Activated naive CD4-positive, alpha-beta T cell treated with Interleukin-2 at 50 U/mL for 16 hours (primary cell): Measurements from ENCODE around the gene ONECUT3.
"Not testable (repeated sequence)": the region's sequence is repeated elsewhere in the genome, so short reads cannot be mapped to it uniquely, and the experiment has no call there.

ENCODE experiments used
- DNase-seq: peaks from one replicate; pipeline ENCODE4 v3.0.0-alpha.2; 2020

ONECUT3 gene

DNA sequence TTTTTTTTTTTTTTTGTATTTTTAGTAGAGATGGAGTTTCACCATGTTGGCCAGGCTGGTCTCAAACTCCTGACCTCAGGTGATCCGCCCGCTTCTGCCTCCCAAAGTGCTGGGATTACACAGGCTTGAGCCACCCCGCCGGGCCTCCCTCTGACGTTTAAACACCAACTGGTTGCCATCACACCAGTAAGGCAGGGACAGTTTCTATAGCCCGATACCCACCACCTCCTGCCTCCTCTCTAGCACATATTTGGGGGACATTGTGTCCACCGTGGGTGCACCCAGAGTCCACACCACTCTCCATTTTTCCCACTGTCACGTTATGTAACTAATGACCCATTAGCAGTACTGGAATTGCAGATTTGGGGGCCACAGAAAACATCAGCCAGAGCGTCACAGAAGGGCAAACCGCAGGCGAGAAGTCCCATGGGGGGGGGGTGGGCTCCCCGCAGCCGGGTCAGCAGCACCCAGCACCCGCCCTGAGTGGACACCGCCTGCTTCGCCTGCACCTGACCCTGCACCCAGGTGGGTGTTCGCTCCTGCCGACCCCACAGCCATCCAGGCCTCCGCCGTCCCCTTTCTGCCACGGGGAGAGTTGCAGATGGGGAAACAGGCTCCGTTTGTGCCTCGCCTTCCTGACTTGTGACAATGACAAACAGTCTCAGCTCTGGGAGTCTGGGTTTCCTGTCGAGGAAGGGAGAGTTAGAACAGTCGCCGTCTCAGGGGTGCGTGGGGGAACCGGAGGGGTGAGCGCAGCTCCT is 3.6 kb downstream of the ONECUT3 start:
- no peak for DNase-seq

GRCh38 chr19:1757468-1758230 is 4.3 kb downstream of the ONECUT3 start:
- DNase-seq, result no peak

- DNase-seq, result no peak
Observed at GRCh38 chr19:1758231-1758577, 4.9 kb downstream of the ONECUT3 start.

GRCh38 chr19:1758959-1759903 is 5.9 kb downstream of the ONECUT3 start:
- DNase-seq, result no peak

- no peak for DNase-seq
Observed at GRCh38 chr19:1760020-1760419, 6.7 kb downstream of the ONECUT3 start.

- not testable (repeated sequence) for DNase-seq
Observed at GRCh38 chr19:1760786-1761527, 7.7 kb downstream of the ONECUT3 start.

- no peak for DNase-seq
Observed at GRCh38 chr19:1761528-1762242, 8.4 kb downstream of the ONECUT3 start.

GRCh38 chr19:1762243-1763117 is 9.2 kb downstream of the ONECUT3 start:
- no peak for DNase-seq

DNA sequence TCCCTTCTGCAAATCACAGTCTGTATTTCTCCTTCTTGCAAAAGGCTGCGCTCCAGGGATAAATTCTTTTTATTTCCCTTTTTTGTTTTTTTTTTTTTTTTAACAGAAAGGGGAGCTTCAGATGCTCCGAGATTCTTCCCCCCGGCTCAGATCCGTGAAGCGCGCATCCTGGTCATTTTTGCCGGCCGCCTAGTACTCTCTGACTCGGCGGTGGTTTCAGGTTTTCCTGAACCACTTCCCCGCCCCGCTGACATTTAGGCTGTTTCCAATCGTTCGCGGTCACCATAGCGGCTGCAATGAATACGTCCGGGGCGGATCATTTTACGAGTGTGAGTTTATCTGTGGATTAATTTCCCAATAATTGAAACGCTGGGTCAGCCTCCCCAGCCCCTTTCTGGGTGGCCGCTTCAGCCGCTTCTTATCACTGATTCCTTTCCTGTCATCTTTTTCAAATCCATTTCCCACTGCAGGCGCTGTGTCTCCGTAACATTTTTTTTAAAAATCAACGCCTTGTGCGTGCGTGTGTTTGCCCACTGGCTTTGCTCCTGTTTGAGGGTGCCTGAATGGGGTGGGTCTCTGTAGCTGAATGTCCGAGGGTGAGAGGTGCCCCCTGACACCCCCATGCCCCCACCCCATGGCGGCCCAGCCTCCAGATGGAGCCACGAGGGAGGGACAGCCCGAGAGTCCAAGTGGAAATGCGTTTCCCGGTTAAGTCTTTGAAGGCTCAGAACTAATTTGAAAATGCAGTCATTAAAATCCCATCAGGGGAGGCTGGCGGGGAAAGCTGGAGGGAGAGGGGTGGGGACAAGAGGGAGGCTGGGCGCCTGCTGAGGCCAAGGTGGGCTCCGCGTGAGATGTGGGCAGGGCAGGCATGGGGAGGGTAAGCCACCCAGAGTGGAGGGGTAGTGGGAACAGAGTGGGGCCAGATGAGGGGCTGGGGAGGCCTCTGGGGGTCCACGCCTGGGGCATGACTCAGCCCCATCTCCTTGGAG is 10.6 kb downstream of the ONECUT3 start:
- DNase-seq, result no peak

- DNase-seq, result no peak
Observed at GRCh38 chr19:1764729-1765128, 11.4 kb downstream of the ONECUT3 start.

- DNase-seq, result no peak
Observed at GRCh38 chr19:1765232-1765903, 12.1 kb downstream of the ONECUT3 start.

GRCh38 chr19:1765904-1766799 is 12.8 kb downstream of the ONECUT3 start:
- DNase-seq, result no peak

DNA sequence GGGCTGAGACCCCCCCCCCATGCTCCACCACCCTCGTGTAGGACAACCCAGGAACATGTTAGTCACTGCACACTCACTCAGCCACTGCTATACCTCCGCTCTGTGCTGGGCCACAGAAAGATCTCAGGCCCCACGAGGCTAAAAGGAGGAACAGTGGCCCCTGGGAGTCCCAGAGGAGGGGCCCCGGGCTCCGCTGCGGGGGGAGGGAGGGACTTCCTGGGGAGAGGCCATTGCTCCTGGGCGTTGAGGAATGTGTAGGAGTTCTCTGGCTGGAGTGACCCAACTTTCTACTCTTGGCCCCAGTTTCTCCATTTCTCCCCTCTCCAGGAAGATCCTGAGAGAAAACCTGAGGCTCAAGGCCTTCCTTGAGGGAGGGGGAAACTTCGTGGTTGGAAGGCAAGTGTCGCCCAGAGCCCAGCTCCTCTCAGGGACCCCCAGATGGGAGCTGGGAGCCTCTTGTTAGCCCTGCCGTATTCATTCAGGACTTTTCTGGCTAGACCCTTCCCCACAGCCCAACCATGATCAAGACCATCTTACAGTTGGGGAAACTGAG is 13.6 kb downstream of the ONECUT3 start:
- DNase-seq, result no peak

- DNase-seq, result peak; percentile 67
Observed at GRCh38 chr19:1767464-1767933, 14.2 kb downstream of the ONECUT3 start.

- DNase-seq, result no peak
Observed at GRCh38 chr19:1768248-1768647, 14.9 kb downstream of the ONECUT3 start.

DNA sequence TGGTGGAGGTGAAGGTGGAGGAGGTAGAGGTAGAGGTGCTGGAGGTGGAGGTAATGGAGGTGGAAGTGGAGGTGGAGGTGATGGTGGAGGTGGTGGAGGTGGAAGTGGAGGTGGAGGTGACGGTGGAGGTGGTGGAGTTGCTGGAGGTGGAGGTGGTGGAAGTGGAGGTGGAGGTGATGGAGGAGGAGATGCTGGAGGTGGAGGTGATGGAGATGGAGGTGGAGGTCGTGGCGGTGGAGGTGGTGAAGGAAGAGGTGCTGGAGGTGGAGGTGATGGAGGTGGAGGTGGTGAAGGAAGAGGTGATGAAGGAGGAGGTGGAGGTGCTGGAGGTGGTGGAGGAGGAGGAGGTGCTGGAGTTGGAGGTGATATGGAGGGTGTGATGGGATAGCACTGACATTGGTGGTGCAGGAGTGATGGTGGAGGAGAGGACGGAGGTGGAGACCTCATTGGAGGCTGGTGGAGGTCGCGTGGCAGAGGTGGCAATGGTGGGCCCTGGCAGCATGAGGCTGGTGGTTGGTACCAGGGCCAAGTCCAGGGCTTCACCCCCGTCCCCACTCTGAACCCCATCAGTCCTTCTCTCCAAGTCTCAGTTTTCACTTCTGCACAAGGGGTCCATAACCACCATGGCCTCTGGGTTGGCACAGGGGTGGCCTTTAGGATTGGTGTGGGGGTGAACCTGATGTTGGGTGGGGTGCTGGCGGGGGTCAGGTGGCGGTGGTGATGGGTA is 15.8 kb downstream of the ONECUT3 start:
- no peak for DNase-seq

DNA sequence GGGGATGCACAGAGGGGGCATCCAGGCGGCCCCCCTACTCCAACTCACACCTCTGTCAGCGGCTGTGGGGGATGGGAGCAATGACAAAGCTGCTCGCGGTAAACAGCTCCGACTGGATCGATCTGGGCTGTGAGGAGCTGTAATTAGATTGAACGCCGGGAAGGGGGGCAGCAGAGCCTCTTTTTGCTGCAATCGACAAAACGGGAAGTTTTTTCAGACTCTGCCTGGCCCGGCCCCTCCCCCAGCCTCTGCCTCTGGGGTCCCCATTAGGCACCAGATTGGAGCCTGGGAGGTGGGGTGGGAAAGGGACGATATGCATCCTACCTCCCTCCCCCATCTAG is 16.3 kb downstream of the ONECUT3 start:
- DNase-seq, result no peak
